Measurements from ENCODE around the gene RHBDD1. TPM values are rescaled to one million over a fixed set of nuclear protein-coding genes. Genes with fewer than 3 reads are reported as not detected.

Gene RHBDD1
- total RNA-seq, 1 donor from 2014 or later = 3.7 TPM

DNA sequence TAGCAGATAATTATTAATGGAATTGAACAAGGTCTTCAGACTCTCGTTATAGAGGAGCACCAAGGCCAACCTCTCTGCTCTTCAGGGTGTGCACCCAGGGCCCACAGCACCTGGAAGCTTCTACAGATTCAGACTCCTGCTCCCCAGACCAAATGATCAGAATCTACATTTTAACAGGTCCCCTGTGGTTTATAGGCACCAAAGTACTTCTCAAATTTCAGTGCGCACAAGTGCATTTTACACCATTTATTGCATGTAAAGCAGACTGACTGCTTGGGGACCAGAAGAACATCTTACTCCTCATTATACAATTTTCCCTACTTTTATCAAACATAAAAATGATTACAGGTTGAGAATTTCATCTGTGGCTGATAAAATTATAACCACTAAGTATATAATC, 164.3 kb downstream of the RHBDD1 start:
- Histone ChIP-seq H3K4me3 (no peak overlapping the region), H3K9me3 (no peaks in the 10 kb centered on the region), H3K27me3 (no peaks in the 10 kb centered on the region), H3K27ac (no peak overlapping the region), H3K4me1 (no peaks in the 10 kb centered on the region), H3K36me3 (peaks cover 3 to 10% of the 10 kb centered on the region in 2 donors)
- intact Hi-C loops (cut with DNase I) = no loop called here
- no peak for TF ChIP-seq CTCF (IDR thresholded peaks at IDR 0.05)
- no peak for DNase-seq (ENCODE audit: low spot score in 2 of 2)

DNA sequence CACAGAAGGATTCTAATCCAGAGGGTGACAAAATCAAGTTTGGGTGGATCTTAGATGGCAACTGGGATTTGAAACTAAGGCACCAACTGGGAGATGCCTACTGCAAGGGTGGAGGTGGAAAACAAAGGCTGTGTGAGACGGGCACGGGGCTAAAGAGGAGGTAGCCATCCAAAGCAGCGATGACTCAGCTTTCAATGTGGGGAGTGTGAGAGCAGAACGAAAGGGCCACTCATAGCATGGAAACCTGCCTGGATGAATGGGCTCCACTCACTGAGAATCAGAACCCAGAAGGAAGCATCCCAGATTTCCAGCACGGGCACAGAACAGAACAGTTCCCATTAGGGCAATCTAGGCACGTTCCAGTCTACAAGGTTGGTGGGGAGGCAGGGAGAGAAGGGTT, 168.6 kb downstream of the RHBDD1 start:
- intact Hi-C loops (cut with DNase I) = no loop called here
- Histone ChIP-seq H3K4me1 (no peaks in the 10 kb centered on the region), H3K36me3 (no peaks in the 10 kb centered on the region), H3K4me3 (no peak overlapping the region), H3K9me3 (no peaks in the 10 kb centered on the region), H3K27ac (no peak overlapping the region), H3K27me3 (no peaks in the 10 kb centered on the region)
- no peak for DNase-seq (ENCODE audit: low spot score in 2 of 2)
- no peak for TF ChIP-seq CTCF (IDR thresholded peaks at IDR 0.05)

- DNase-seq (ENCODE audit: low spot score in 2 of 2) = no peak
- no peaks in the 10 kb centered on the region for H3K27me3 ChIP-seq
- H3K4me3 ChIP-seq = no peak overlapping the region
- TF ChIP-seq CTCF (IDR thresholded peaks at IDR 0.05) = no peak
- H3K9me3 ChIP-seq = no peaks in the 10 kb centered on the region
- no peak overlapping the region for H3K27ac ChIP-seq
- H3K4me1 ChIP-seq = no peaks in the 10 kb centered on the region
- intact Hi-C loops (cut with DNase I) = no loop called here
- no peaks in the 10 kb centered on the region for H3K36me3 ChIP-seq
Measured at GRCh38 chr2:227006189-227006897, 170.5 kb downstream of the RHBDD1 start.

GRCh38 chr2:227007148-227007547, 171.3 kb downstream of the RHBDD1 start:
- no peak for DNase-seq (ENCODE audit: low spot score in 2 of 2)
- Histone ChIP-seq H3K4me3 (no peak overlapping the region), H3K4me1 (no peaks in the 10 kb centered on the region), H3K27ac (no peak overlapping the region), H3K27me3 (no peaks in the 10 kb centered on the region), H3K36me3 (no peaks in the 10 kb centered on the region), H3K9me3 (no peaks in the 10 kb centered on the region)
- no peak for TF ChIP-seq CTCF (IDR thresholded peaks at IDR 0.05)
- intact Hi-C loops (cut with DNase I) = no loop called here

DNA sequence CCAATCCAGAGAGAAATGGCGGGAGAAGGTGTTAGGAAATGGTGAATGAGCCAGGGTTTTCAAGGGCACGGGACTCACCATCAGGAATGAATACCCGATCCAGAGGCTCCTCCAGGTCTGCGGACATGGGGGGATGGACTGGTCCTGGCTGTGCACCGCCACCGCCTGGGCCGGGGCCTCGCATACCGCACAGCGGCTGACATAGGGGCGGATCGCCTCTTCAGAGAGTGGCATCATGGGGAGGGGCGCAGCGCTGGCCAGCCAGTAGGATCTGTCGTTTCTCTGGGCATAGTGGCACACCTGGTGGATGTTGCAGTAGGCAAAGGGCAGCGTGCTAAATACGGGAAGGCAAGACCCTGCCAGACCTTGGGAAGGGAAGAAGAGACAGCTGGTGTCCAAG, 172.1 kb downstream of the RHBDD1 start:
- Histone ChIP-seq H3K27ac (no peak overlapping the region), H3K27me3 (no peaks in the 10 kb centered on the region), H3K4me3 (no peak overlapping the region), H3K9me3 (no peaks in the 10 kb centered on the region), H3K36me3 (no peaks in the 10 kb centered on the region), H3K4me1 (no peaks in the 10 kb centered on the region)
- intact Hi-C loops (cut with DNase I) = no loop called here
- no peak for DNase-seq (ENCODE audit: low spot score in 2 of 2)
- TF ChIP-seq CTCF (IDR thresholded peaks at IDR 0.05) = no peak

GRCh38 chr2:227010433-227010832, 174.6 kb downstream of the RHBDD1 start:
- Histone ChIP-seq H3K27me3 (no peaks in the 10 kb centered on the region), H3K27ac (no peak overlapping the region), H3K4me1 (no peaks in the 10 kb centered on the region), H3K4me3 (no peak overlapping the region), H3K36me3 (no peaks in the 10 kb centered on the region), H3K9me3 (no peaks in the 10 kb centered on the region)
- TF ChIP-seq CTCF (IDR thresholded peaks at IDR 0.05) = no peak
- no peak for DNase-seq (ENCODE audit: low spot score in 2 of 2)
- intact Hi-C loops (cut with DNase I) = no loop called here

Measured in ascending aorta (tissue), 2 donors.